Right atrium auricular region (tissue), 2 donors: Measurements from ENCODE around the gene CLPTM1. TPM values are rescaled to one million over a fixed set of nuclear protein-coding genes. Genes with fewer than 3 reads are reported as not detected.
"Not testable (repeated sequence)": the region's sequence is repeated elsewhere in the genome, so short reads cannot be mapped to it uniquely, and the experiment has no call there.

Source experiments
- DNase-seq: peaks from one replicate; pipeline ENCODE4 v3.0.0-alpha.2; 2019; ENCODE audit warnings: low spot score
- H3K27ac ChIP-seq, 2 donors: fragments of 200-600 bp; sonication (generic); 1 replicate in 1 of 2; 2 replicates in 1 of 2; pipeline ENCODE4 v1.5.1; 2016 to 2019
- H3K27me3 ChIP-seq, 2 donors: fragments of 200-600 bp; sonication (generic); one replicate each; pipeline versions ENCODE4 v1.5.1 to v1.6.0; 2017 to 2019
- H3K36me3 ChIP-seq: fragments of 200-600 bp; sonication (generic); one replicate; pipeline ENCODE4 v1.5.1; 2016
- H3K4me1 ChIP-seq, 2 donors: fragments of 200-600 bp; sonication (generic); one replicate each; pipeline versions ENCODE4 v1.5.1 to v1.6.0; 2017 to 2019
- H3K4me3 ChIP-seq, 2 donors: fragments of 200-600 bp; sonication (generic); 1 replicate in 1 of 2; 2 replicates in 1 of 2; pipeline ENCODE4 v1.5.1; 2017 to 2019; ENCODE audit warnings: mild to moderate bottlenecking in 1 of 2, moderate library complexity in 1 of 2
- H3K9me3 ChIP-seq, 2 donors: fragments of 200-600 bp; sonication (generic); one replicate each; pipeline ENCODE4 v1.5.1; 2019
- total RNA-seq, 2 donors: library from RNA; depleted of rRNA; stranded (reverse); fragments of >200 nt; gene quantifications; one replicate each; pipeline ENCODE4 v1.1.0, GENCODE V29; 2016
- TF ChIP-seq, protein P1 (sequence below), 2 donors: fragments of 200-600 bp; sonication (generic); IDR thresholded peaks; one replicate each; pipeline ENCODE4 v1.5.1; 2019; ENCODE audit warnings: antibody characterized with exemption in 2 of 2

The CLPTM1 gene
- total RNA-seq, 2 donors from 2014 or later = 75.9 to 83.5 TPM

DNA sequence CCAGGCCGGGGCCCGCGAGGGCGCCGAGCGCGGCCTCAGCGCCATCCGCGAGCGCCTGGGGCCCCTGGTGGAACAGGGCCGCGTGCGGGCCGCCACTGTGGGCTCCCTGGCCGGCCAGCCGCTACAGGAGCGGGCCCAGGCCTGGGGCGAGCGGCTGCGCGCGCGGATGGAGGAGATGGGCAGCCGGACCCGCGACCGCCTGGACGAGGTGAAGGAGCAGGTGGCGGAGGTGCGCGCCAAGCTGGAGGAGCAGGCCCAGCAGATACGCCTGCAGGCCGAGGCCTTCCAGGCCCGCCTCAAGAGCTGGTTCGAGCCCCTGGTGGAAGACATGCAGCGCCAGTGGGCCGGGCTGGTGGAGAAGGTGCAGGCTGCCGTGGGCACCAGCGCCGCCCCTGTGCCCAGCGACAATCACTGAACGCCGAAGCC is 46.3 kb upstream of the CLPTM1 start:
- TF ChIP-seq, protein P1, sequence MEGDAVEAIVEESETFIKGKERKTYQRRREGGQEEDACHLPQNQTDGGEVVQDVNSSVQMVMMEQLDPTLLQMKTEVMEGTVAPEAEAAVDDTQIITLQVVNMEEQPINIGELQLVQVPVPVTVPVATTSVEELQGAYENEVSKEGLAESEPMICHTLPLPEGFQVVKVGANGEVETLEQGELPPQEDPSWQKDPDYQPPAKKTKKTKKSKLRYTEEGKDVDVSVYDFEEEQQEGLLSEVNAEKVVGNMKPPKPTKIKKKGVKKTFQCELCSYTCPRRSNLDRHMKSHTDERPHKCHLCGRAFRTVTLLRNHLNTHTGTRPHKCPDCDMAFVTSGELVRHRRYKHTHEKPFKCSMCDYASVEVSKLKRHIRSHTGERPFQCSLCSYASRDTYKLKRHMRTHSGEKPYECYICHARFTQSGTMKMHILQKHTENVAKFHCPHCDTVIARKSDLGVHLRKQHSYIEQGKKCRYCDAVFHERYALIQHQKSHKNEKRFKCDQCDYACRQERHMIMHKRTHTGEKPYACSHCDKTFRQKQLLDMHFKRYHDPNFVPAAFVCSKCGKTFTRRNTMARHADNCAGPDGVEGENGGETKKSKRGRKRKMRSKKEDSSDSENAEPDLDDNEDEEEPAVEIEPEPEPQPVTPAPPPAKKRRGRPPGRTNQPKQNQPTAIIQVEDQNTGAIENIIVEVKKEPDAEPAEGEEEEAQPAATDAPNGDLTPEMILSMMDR (IDR thresholded peaks at IDR 0.05) = no peak
- no peaks in the 10 kb centered on the region for H3K9me3 ChIP-seq
- no peak overlapping the region for H3K4me3 ChIP-seq
- peaks cover 0 to 28% of the 10 kb centered on the region in 2 donors for H3K4me1 ChIP-seq
- no peak overlapping the region for H3K27ac ChIP-seq
- DNase-seq = no peak
- no peaks in the 10 kb centered on the region for H3K36me3 ChIP-seq
- H3K27me3 ChIP-seq = peaks cover 0 to 8% of the 10 kb centered on the region in 2 donors

DNA sequence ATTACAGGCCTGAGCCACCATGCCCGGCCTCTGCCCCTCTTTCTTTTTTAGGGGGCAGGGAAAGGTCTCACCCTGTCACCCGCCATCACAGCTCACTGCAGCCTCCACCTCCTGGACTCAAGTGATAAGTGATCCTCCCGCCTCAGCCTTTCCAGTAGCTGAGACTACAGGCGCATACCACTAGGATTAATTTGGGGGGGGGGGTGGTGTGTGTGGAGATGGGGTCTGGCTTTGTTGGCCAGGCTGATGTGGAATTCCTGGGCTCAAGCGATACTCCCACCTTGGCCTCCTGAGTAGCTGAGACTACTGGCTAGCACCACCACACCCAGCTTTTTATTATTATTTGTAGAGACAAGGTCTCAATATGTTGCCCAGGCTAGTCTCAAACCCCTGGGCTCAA is 45.4 kb upstream of the CLPTM1 start:
- H3K27ac ChIP-seq = no peak overlapping the region
- H3K4me3 ChIP-seq = no peak overlapping the region
- H3K36me3 ChIP-seq = no peaks in the 10 kb centered on the region
- no peaks in the 10 kb centered on the region for H3K9me3 ChIP-seq
- DNase-seq = no peak
- peaks cover 0 to 8% of the 10 kb centered on the region in 2 donors for H3K27me3 ChIP-seq
- H3K4me1 ChIP-seq = peaks cover 0 to 32% of the 10 kb centered on the region in 2 donors
- TF ChIP-seq, protein P1 (IDR thresholded peaks at IDR 0.05) = no peak

DNA sequence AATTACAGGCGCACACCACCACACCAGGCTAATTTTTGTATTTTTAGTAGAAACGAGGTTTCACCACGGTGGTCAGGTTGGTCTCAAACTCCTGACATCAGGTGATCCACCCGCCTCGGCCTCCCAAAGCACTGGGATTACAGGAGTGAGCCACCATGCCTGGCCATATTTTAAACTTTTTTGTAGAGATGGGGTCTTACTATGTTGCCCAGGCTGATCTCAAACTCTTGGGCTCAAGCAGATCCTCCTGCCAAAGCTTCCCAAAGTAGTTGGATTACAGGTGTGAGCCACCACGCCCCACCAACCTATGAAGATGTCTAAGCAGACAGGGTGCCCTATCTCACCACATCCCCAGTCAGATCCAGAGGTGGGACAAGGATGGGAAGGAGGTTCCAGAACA is 43.3 kb upstream of the CLPTM1 start:
- not testable (repeated sequence) for H3K36me3 ChIP-seq, H3K4me3 ChIP-seq, H3K27me3 ChIP-seq, DNase-seq, H3K9me3 ChIP-seq, H3K27ac ChIP-seq
- peaks cover 0 to 17% of the 10 kb centered on the region in 2 donors for H3K4me1 ChIP-seq

DNA sequence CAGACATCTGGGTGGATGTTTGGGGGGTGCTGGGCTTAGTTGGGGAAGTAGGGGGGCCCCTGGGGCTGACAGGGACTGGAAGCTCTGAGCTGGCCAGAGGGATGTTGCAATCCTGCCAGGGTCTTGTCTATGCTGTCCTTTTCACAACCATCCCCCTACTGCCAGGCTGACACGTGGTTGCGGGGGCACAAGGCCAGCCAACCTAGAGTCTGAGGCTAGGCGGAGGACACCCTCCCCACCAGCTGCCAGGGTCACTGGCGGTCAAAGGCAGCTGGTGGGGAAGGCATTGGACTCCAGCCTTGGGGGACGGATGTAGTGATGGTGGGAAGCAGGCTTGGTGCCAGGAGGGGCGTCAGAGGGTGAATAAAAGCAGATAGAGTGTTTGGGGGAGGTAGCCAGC is 42.3 kb upstream of the CLPTM1 start:
- Histone ChIP-seq H3K27ac (no peak overlapping the region), H3K9me3 (no peaks in the 10 kb centered on the region), H3K36me3 (no peaks in the 10 kb centered on the region), H3K4me3 (no peak overlapping the region), H3K27me3 (no peaks in the 10 kb centered on the region), H3K4me1 (peaks cover 0 to 17% of the 10 kb centered on the region in 2 donors)
- no peak for DNase-seq
- TF ChIP-seq, protein P1 (IDR thresholded peaks at IDR 0.05) = no peak

DNA sequence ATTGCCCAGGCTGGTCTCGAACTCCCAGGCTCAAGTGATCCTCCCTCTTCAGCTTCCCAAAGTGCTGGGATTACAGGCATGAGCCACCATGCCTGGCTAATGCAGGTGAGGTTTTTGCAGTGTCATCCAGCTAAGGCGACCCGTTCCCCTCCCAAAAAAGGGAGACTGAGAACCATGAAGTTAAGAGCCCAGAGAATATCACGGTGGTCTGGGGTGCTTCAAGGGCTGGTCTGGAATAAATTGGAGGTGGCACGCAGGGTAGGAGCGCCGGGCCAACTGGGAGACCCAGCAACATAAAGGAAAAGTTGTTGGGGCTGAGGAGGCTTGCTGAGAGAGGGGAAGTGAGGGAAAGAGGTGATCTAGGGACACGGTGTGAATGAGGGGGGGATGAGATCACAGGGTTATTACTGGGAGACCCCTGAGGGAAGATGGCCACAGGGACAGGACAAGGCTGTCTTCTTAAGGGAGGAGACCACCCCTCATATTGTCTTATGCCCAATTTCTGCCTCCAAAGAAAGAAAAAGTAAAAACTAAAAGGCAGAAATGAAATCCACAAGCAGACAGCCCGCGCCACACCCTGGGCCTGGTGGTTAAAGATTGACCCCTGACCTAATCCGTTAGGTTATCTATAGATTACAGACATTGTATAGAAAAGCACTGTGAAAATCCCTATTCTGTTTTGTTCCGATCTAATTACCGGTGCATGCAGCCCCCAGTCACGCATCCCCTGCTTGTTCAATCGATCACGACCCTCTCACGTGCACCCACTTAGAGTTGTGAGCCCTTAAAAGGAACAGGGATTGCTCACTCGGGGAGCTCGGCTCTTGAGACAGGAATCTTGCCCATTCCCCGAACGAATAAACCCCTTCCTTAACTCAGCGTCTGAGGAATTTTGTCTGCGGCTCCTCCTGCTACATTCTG is 41.4 kb upstream of the CLPTM1 start:
- H3K4me1 ChIP-seq = peaks cover 0 to 17% of the 10 kb centered on the region in 2 donors
- not testable (repeated sequence) for DNase-seq, H3K4me3 ChIP-seq, H3K9me3 ChIP-seq, H3K27ac ChIP-seq, H3K27me3 ChIP-seq, H3K36me3 ChIP-seq

DNA sequence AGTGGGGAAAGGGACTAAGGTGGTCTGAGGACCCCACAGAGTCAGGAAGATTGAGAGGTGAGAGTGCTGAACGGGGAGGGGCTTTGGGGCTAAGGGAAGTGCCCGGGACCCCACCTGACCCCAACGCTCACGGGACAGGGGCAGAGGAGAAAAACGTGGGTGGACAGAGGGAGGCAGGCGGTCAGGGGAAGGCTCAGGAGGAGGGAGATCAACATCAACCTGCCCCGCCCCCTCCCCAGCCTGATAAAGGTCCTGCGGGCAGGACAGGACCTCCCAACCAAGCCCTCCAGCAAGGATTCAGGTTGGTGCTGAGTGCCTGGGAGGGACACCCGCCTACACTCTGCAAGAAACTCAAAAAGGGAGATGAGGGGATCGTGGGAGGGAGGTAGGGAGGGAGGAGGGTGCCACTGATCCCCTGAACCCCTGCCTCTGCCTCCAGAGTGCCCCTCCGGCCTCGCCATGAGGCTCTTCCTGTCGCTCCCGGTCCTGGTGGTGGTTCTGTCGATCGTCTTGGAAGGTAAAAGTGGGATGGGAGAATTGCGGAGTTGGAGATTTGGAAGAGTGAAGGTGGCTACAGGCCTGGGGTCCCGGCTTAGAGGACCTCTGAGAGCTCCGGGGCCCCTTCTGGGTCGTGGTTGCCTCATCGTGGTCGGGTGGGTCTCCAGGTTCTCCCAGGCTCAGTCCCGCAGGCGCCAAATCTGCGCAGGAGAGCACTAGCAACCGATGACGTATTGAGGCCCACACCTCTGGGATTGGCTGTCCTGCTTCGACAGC is 40.6 kb upstream of the CLPTM1 start, which contains the start of gene APOC1:
Gene APOC1 (plus strand): TSS at position 176 of the 774 bp plus-strand sequence. CDS start 284 bp downstream, at position 460.
- H3K9me3 ChIP-seq, H3K36me3 ChIP-seq, H3K27me3 ChIP-seq: not testable (repeated sequence)
- DNase-seq = peak; percentile 94
- Histone ChIP-seq H3K27ac (peak within 1 kb of the TSS in 1 of 2 donors; percentile 10), H3K4me3 (peak within 1 kb of the TSS; percentile 51 to 53), H3K4me1 (peaks cover 0 to 17% of the 10 kb centered on the region in 2 donors)

DNA sequence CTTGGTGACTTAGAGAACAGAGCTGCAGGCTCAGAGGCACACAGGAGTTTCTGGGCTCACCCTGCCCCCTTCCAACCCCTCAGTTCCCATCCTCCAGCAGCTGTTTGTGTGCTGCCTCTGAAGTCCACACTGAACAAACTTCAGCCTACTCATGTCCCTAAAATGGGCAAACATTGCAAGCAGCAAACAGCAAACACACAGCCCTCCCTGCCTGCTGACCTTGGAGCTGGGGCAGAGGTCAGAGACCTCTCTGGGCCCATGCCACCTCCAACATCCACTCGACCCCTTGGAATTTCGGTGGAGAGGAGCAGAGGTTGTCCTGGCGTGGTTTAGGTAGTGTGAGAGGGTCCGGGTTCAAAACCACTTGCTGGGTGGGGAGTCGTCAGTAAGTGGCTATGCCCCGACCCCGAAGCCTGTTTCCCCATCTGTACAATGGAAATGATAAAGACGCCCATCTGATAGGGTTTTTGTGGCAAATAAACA is 30.9 kb upstream of the CLPTM1 start:
- no peak for DNase-seq
- Histone ChIP-seq H3K4me1 (peaks cover 0 to 32% of the 10 kb centered on the region in 2 donors), H3K27ac (no peak overlapping the region), H3K27me3 (no peaks in the 10 kb centered on the region), H3K9me3 (no peaks in the 10 kb centered on the region), H3K4me3 (no peak overlapping the region), H3K36me3 (no peaks in the 10 kb centered on the region)
- TF ChIP-seq, protein P1 (IDR thresholded peaks at IDR 0.05) = no peak
